SK-N-SH treated with all-trans-retinoic acid at 6 μM for 48 hours (cell line): ENCODE data around the gene ACAP2.

Source experiments
- ATAC-seq: fragments of 200-7000 bp; cut with Tn5 transposase; 3 replicates; pipeline ENCODE4 v1.9.1; 2020; ENCODE audit warnings: mild to moderate bottlenecking, moderate library complexity
- ARNTL ChIP-seq: fragments of 450-650 bp; formaldehyde crosslinking; IDR thresholded peaks from 2 replicates; pipeline ENCODE4 v1.5.0; 2020; ENCODE audit warnings: low read depth, mild to moderate bottlenecking, moderate library complexity, borderline replicate concordance
- BACH2 ChIP-seq: fragments of 250-450 bp; sonication (Bioruptor Pico); IDR thresholded peaks from 2 replicates; pipeline ENCODE4 v1.9.0; 2021; ENCODE audit warnings: mild to moderate bottlenecking, borderline replicate concordance
- CREB5 ChIP-seq: fragments of 250-450 bp; sonication (Bioruptor Pico); IDR thresholded peaks from 2 replicates; pipeline ENCODE4 v1.5.1; 2020; ENCODE audit warnings: low read depth, mild to moderate bottlenecking, moderate library complexity
- ESRRG ChIP-seq: fragments of 250-450 bp; sonication (Bioruptor Pico); IDR thresholded peaks from 2 replicates; pipeline ENCODE4 v1.6.1; 2021; ENCODE audit warnings: mild to moderate bottlenecking
- GLIS3 ChIP-seq: fragments of 250-450 bp; sonication (Bioruptor Pico); IDR thresholded peaks from 2 replicates; pipeline ENCODE4 v1.5.0; 2020; ENCODE audit warnings: mild to moderate bottlenecking, moderate library complexity
- ISL1 ChIP-seq: fragments of 250-450 bp; sonication (Bioruptor Pico); IDR thresholded peaks from 2 replicates; pipeline ENCODE4 v2.1.2; 2022; ENCODE audit warnings: mild to moderate bottlenecking, moderate library complexity
- OSR1 ChIP-seq: fragments of 250-450 bp; sonication (Bioruptor Pico); IDR thresholded peaks from 2 replicates; pipeline ENCODE4 v1.8.0; 2022; ENCODE audit warnings: moderate library complexity, mild to moderate bottlenecking, inconsistent platforms
- PATZ1 ChIP-seq: fragments of 250-450 bp; sonication (Bioruptor Pico); IDR thresholded peaks from 2 replicates; pipeline ENCODE4 v1.8.0; 2020; ENCODE audit warnings: mild to moderate bottlenecking, moderate library complexity, borderline replicate concordance
- PPARA ChIP-seq: fragments of 250-450 bp; sonication (Bioruptor Pico); IDR thresholded peaks from 2 replicates; pipeline ENCODE4 v1.5.0; 2020; ENCODE audit warnings: mild to moderate bottlenecking, borderline replicate concordance
- RARB ChIP-seq: fragments of 250-450 bp; sonication (Bioruptor Pico); IDR thresholded peaks from 2 replicates; pipeline ENCODE4 v1.8.0; 2021; ENCODE audit warnings: mild to moderate bottlenecking, moderate library complexity
- SNAI2 ChIP-seq: fragments of 250-450 bp; sonication (Bioruptor Pico); IDR thresholded peaks from 2 replicates; pipeline ENCODE4 v1.5.0; 2020; ENCODE audit warnings: mild to moderate bottlenecking, moderate library complexity
- TCF4 ChIP-seq: fragments of 250-450 bp; sonication (Bioruptor Pico); IDR thresholded peaks from 2 replicates; pipeline ENCODE4 v1.8.0; 2021; ENCODE audit warnings: mild to moderate bottlenecking, moderate library complexity, borderline replicate concordance
- TOX ChIP-seq: fragments of 250-450 bp; sonication (Bioruptor Pico); IDR thresholded peaks from 2 replicates; pipeline ENCODE4 v1.8.0; 2021; ENCODE audit warnings: mild to moderate bottlenecking, moderate library complexity, borderline replicate concordance
- TSHZ2 ChIP-seq: fragments of 250-450 bp; sonication (Bioruptor Pico); IDR thresholded peaks from 2 replicates; pipeline ENCODE4 v1.5.0; 2020; ENCODE audit warnings: mild to moderate bottlenecking, moderate library complexity
- ZC3H10 ChIP-seq: fragments of 250-450 bp; sonication (Bioruptor Pico); IDR thresholded peaks from 2 replicates; pipeline ENCODE4 v1.5.1; 2021; ENCODE audit warnings: mild to moderate bottlenecking, moderate library complexity
- ZFP30 ChIP-seq: fragments of 450-650 bp; formaldehyde crosslinking; IDR thresholded peaks from 2 replicates; pipeline ENCODE4 v1.5.0; 2022; ENCODE audit warnings: mild to moderate bottlenecking, moderate library complexity
- ZNF565 ChIP-seq: fragments of 450-650 bp; formaldehyde crosslinking; conservative IDR thresholded peaks from 2 replicates; pipeline ENCODE4 v1.5.0; 2020; ENCODE audit warnings: low read depth, mild to moderate bottlenecking, moderate library complexity
- ZNF70 ChIP-seq: fragments of 450-650 bp; formaldehyde crosslinking; IDR thresholded peaks from 2 replicates; pipeline ENCODE4 v1.5.0; 2020; ENCODE audit warnings: mild to moderate bottlenecking, moderate library complexity
- TF ChIP-seq, protein P1 (sequence below): fragments of 250-450 bp; sonication (Bioruptor Pico); IDR thresholded peaks from 2 replicates; pipeline ENCODE4 v1.5.1; 2021; ENCODE audit warnings: mild to moderate bottlenecking, moderate library complexity

Gene ACAP2

DNA sequence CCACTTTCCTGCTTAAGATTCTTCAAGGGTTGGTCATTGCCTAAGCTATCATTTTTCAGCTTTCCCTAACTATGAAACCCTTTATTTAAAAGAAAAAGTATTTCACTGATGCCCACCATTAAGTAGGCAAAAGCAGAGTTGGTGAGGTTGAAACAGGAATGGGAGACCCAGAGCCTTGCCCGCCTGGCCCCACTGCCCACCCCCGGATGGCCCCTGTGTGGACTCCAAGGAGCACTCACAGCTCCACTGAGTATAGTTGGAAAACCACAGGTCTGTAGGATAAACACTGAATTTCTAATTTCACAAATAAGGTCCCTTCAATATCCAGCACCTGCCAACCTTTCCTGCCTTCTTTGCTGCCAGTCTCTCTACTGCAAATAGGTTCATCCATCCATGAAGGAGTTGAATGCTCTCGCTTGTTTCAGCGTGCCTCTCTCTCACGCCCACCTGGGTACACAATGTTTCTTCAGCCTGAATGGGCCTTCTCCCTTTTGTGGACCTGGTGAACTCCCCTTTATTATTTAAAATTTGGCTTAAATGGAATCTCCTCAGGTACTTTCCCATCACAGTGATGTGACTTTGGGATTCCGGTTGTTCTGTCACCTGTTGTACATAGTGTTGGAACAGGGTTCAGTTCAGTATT, 8.7 kb upstream of the ACAP2 start:
- ATAC-seq, result no peak
- TF ChIP-seq PATZ1 (CRISPR knock-in tag) (no peak), ESRRG (CRISPR knock-in tag) (no peak), ZC3H10 (no peak), GLIS3 (CRISPR knock-in tag) (no peak), RARB (CRISPR knock-in tag) (no peak), ZFP30 (CRISPR knock-in tag) (no peak), ZNF565 (CRISPR knock-in tag) (no peak), PPARA (CRISPR knock-in tag) (no peak), ZNF70 (no peak), CREB5 (no peak), TCF4 (CRISPR knock-in tag) (no peak), ISL1 (CRISPR knock-in tag) (no peak), TOX (CRISPR knock-in tag) (no peak)
- TF ChIP-seq, protein P1, sequence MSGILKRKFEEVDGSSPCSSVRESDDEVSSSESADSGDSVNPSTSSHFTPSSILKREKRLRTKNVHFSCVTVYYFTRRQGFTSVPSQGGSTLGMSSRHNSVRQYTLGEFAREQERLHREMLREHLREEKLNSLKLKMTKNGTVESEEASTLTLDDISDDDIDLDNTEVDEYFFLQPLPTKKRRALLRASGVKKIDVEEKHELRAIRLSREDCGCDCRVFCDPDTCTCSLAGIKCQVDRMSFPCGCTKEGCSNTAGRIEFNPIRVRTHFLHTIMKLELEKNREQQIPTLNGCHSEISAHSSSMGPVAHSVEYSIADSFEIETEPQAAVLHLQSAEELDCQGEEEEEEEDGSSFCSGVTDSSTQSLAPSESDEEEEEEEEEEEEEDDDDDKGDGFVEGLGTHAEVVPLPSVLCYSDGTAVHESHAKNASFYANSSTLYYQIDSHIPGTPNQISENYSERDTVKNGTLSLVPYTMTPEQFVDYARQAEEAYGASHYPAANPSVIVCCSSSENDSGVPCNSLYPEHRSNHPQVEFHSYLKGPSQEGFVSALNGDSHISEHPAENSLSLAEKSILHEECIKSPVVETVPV, result no peak

GRCh38 chr3:195450731-195451229, 8.0 kb upstream of the ACAP2 start:
- ATAC-seq, result peak; percentile 36; the same call in 2 of the 3 replicates
- TF ChIP-seq ESRRG (CRISPR knock-in tag) (no peak), BACH2 (no peak), ARNTL (no peak), TOX (CRISPR knock-in tag) (no peak), ZC3H10 (no peak), SNAI2 (no peak), TSHZ2 (CRISPR knock-in tag) (no peak), ZNF565 (CRISPR knock-in tag) (no peak), PPARA (CRISPR knock-in tag) (no peak), ISL1 (CRISPR knock-in tag) (no peak), RARB (CRISPR knock-in tag) (no peak), OSR1 (CRISPR knock-in tag) (no peak), ZFP30 (CRISPR knock-in tag) (no peak), PATZ1 (CRISPR knock-in tag) (no peak), TCF4 (CRISPR knock-in tag) (no peak)
- TF ChIP-seq, protein P1, result no peak
